HL-60/S4 treated with phorbol 12-myristate 13-acetate at 8.2 ng/mL for 4 days and 3 days (cell line): ENCODE results near the gene TIMM50.
"Not testable (repeated sequence)": the region's sequence is repeated elsewhere in the genome, so short reads cannot be mapped to it uniquely, and the experiment has no call there.

ENCODE experiments used
- in situ Hi-C: fragments of 300-500 bp; cut with MboI; formaldehyde crosslinking; loops from 2 replicates; pipeline ENCODE4 v1.15.0; 2022; ENCODE audit warnings: low sequenced_read_pairs

The TIMM50 gene

GRCh38 chr19:39469036-39469435, 11.6 kb upstream of the TIMM50 start:
- in situ Hi-C loops: no loop called here

- in situ Hi-C loops: no loop called here
These were observed 11.1 kb upstream of the TIMM50 start for GRCh38 chr19:39469567-39469966.

DNA sequence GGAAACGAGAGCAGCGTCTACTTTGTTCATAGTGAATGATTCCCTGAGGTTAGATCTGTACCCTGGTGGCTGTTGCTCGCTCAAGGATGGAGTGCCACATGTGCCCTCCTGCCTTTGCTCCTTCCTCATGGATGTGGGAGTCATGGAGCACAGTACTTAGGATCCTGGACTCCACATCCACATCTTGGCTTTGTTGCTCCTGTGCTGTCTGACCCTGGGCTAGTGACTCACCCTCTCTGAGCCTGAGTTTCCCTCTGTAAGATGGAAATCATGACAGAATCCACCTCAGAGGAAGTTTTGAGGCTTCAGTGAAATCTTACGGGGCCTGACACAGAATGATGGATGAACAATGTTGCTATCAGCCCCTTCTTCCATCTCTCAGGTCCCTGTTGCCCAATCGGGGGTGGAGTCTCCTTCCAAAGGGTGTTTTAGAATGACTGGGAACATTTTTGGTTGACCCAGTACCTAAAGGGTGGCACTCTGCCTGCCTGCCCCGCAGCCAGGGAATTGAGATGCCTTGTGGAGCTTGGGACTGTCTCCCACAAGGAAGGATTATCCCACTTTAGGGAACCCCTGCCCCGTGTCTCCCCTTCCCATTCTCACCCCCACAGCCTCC, 9.8 kb upstream of the TIMM50 start:
- in situ Hi-C loops: no loop called here

- in situ Hi-C loops: no loop called here
These were observed 8.7 kb upstream of the TIMM50 start for GRCh38 chr19:39471756-39472536.

DNA sequence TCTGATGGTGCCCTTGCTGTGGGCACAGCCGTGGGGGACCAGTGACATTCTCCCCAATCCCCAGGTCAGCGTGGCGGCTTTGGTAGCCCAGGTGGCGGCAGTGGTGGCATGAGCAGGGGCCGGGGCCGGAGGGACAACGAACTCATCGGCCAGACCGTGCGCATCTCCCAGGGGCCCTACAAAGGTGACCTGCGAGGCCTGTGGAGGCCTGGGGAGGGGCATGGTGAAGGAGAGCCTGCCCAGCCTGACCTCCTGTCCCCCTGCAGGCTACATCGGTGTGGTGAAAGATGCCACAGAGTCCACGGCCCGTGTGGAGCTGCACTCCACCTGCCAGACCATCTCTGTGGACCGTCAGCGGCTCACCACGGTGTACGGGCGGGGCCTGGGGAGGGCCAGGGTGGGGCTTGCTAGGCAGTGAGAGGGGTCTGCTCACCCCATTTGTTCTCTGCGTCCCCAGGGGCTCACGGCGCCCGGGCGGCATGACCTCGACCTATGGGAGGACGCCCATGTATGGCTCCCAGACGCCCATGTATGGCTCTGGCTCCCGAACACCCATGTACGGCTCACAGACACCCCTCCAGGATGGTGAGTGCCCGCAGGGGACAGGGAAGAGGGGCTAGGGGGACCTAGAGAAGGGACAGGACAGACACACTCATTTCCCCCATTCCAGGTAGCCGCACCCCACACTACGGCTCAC, 7.7 kb upstream of the TIMM50 start:
- in situ Hi-C loops: no loop called here

DNA sequence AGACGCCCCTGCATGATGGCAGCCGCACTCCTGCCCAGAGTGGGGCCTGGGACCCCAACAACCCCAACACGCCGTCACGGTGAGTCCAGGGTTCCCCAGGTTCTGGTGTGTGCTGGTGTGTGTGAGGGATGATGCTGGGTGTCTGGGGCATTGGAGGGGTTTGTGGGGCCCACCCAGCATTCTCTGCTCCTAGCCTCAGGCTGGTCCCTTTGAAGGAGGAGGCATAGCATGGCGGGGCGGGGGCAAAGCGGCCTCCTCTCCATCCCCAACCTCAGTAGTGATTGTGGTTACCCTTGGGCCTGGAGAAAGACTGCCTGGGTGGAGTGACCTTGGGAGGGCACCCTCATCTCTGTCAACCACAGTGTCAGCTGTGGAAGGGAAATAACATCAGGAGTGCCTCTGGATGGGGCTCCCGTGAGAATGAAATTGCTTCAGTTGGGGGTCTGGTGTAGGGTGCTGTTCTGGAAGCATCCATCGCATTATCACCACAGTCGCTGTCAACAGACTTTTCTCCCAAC, 7.1 kb upstream of the TIMM50 start:
- in situ Hi-C loops: no loop called here

GRCh38 chr19:39474139-39474620, 6.5 kb upstream of the TIMM50 start:
- in situ Hi-C loops: no loop called here

GRCh38 chr19:39475748-39476147, 4.9 kb upstream of the TIMM50 start:
- in situ Hi-C loops: no loop called here

GRCh38 chr19:39479319-39479801, 1.3 kb upstream of the TIMM50 start:
- in situ Hi-C loops: not testable (repeated sequence)

DNA sequence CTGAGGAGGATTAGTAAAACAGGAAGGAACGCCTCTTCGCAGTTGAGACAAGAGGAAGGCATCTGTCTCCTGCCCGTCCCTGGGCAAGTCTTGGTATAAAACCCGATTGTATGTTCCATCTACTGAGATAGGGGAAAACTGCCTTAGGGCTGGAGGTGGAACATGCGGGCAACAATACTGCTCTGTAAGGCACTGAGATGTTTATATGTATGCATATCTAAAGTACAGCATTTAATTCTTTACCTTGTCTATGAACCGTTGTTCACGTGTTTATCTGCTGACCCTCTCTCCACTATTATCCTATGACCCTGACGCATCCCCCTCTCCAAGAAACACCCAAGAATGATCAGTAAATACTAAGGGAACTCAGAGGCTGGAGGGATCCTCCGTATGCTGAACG, 722 bp upstream of the TIMM50 start:
- in situ Hi-C loops: no loop called here

- in situ Hi-C loops: no loop called here
These were observed 549 bp downstream of the TIMM50 start for GRCh38 chr19:39481229-39481545.

DNA sequence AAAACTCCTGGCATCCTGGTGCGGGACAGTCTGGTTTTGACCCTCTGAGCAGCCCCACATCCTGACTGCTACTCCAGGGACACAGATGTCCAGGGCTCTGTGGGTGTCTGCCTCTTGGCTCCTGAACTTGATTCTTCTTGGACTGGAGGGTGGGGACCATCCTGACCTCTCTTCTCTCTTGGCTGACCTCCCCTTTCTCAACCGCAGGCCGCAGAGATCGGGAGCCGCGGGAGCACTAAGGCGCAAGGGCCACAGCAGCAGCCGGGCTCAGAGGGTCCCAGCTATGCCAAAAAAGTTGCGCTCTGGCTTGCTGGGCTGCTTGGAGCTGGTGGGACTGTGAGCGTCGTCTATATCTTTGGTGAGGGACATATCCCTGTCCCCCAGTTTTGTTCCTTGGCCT, 1.0 kb downstream of the TIMM50 start:
- in situ Hi-C loops: no loop called here

- in situ Hi-C loops: no loop called here
These were observed 2.5 kb downstream of the TIMM50 start for GRCh38 chr19:39483141-39483540.

- in situ Hi-C loops: no loop called here
These were observed 9.1 kb downstream of the TIMM50 start for GRCh38 chr19:39489756-39490155.

DNA sequence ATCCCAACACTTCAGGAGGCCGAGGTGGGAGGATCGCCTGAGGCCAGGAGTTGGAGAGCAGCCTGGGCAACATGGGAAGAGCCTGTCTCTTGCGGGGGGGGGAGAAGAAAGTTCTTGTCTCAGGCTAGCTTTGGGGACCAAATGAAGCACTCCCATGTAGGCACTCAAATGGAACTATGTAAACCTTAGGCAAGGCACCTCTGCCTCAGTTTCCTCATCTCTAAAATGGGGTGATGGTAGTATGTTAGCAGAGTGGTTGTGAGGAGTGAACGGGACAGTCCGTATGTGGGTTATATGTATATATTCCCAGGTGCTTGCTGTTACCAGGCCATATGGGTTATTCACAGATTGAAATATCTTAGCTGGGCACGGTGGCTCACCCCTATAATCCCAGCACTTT, 11.6 kb downstream of the TIMM50 start:
- in situ Hi-C loops: no loop called here

DNA sequence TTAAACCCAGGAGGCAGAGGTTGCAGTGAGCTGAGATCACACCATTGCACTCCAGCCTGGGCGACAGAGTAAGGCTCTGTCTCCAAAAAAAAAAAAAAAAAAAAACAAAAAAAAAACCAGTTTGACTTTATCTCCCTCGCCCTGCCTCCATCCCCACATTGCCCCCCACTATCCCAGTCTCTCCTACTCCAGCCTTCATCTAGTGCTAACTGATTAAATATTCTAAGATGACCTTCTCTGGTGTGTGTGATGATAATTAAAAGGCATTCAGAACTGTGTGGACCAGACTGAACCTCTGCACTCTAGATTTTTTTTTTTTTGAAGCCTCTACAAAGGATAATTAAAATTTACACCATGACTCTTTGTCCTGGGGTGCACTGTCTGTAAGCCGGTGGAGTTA, 12.2 kb downstream of the TIMM50 start:
- in situ Hi-C loops: no loop called here

GRCh38 chr19:39494661-39495060, 14.0 kb downstream of the TIMM50 start:
- in situ Hi-C loops: no loop called here

- in situ Hi-C loops: no loop called here
These were observed 15.4 kb downstream of the TIMM50 start for GRCh38 chr19:39496063-39496462.

GRCh38 chr19:39497701-39497995, 17.0 kb downstream of the TIMM50 start:
- in situ Hi-C loops: no loop called here

- in situ Hi-C loops: no loop called here
These were observed 17.6 kb downstream of the TIMM50 start for GRCh38 chr19:39497996-39498797.
